ENCODE measurements around the gene ADPRS.

DNA sequence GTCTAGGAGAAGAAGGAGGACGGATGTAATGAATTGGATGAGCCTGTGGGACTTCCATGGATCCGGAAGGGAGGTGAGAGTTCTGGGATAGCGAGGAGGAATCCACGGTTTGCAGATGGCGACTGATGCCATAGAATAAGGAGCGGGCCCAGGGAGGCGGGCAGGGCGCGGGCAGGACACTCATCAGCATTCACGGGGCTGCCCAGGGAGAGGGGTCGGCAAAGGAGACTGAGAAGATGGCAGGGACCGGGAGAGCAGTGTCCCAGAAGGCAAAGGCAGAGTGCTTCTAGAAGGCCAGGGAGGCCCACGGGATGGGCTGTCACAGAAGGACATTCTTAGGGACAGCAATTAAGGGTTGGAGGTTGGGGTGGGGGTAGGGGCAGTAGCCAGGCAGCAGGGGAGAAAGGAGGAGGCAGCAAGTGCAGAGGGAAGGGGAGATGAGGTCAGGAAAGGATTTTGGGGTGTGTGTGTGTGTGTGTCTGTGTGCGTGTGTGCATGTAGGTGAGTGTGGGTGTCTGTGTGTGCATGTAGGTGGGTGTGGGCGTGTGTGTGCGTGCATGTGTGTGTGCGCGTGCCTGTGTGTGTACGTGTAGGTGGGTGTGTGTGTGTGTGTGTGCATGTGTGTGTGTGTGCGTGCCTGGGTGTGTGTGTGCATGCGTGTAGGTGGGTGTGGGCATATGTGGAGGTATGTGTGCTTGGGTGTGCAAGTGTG lies 37.5 kb downstream of the ADPRS start:
- TF ChIP-seq, protein P1, sequence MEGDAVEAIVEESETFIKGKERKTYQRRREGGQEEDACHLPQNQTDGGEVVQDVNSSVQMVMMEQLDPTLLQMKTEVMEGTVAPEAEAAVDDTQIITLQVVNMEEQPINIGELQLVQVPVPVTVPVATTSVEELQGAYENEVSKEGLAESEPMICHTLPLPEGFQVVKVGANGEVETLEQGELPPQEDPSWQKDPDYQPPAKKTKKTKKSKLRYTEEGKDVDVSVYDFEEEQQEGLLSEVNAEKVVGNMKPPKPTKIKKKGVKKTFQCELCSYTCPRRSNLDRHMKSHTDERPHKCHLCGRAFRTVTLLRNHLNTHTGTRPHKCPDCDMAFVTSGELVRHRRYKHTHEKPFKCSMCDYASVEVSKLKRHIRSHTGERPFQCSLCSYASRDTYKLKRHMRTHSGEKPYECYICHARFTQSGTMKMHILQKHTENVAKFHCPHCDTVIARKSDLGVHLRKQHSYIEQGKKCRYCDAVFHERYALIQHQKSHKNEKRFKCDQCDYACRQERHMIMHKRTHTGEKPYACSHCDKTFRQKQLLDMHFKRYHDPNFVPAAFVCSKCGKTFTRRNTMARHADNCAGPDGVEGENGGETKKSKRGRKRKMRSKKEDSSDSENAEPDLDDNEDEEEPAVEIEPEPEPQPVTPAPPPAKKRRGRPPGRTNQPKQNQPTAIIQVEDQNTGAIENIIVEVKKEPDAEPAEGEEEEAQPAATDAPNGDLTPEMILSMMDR (IDR thresholded peaks at IDR 0.05): no peak
- no peak for TF ChIP-seq EP300 (IDR thresholded peaks at IDR 0.05)
